A549 (cell line): Measurements from ENCODE around the gene ZNF502. TPM values are rescaled to one million over a fixed set of nuclear protein-coding genes. Genes with fewer than 3 reads are reported as not detected.

Experiments
- ATAC-seq, 2 experiments: fragments of 200-7000 bp in 1 of 2; fragments of >200 bp in 1 of 2; cut with Nextera tagmentation in 1 of 2; cut with Tn5 transposase in 1 of 2; 3 replicates each; pipeline versions ENCODE4 v1.8.0 to v1.9.1; 2018 to 2020; ENCODE audit warnings: mild to moderate bottlenecking in 1 of 2, moderate library complexity in 1 of 2
- CTCF ChIA-PET: fragments of 300-600 bp; sonication (Branson Sonifier 250); formaldehyde crosslinking; extraction: SDS; loops from one replicate; lab custom pipeline; 2021; ENCODE audit warnings: antibody characterized with exemption, inconsistent platforms; lab: Yijun Ruan, JAX
- POLR2A ChIA-PET: fragments of 350-600 bp; formaldehyde crosslinking; extraction: SDS; loops from one replicate; lab custom pipeline; 2021; ENCODE audit warnings: antibody characterized with exemption, inconsistent platforms; lab: Yijun Ruan, JAX
- DNase-seq, 2 experiments: peaks; one replicate each; pipeline versions ENCODE4 v3.0.0 to v3.0.0-alpha.2; 2011 to 2016; ENCODE audit warnings: low read depth in 1 of 2, low spot score in 1 of 2
- FAIRE-seq: peaks from 2 replicates; lab custom pipeline; 2011; peaks lifted over from hg19 to GRCh38; lab: Jason Lieb, UNC
- H3K27ac ChIP-seq, 2 experiments: fragments of >200 bp; sonication (Bioruptor Twin); formaldehyde crosslinking; 3 replicates each; pipeline ENCODE4 v1.5.1; 2016 to 2017
- H3K4me1 ChIP-seq: fragments of >200 bp; sonication (Bioruptor Twin); formaldehyde crosslinking; 3 replicates; pipeline ENCODE4 v1.6.1; 2016
- H3K4me2 ChIP-seq: fragments of >200 bp; sonication (Bioruptor Twin); formaldehyde crosslinking; 3 replicates; pipeline ENCODE4 v1.6.1; 2016
- H3K4me3 ChIP-seq: fragments of >200 bp; sonication (Bioruptor Twin); formaldehyde crosslinking; 3 replicates; pipeline ENCODE4 v1.5.1; 2016
- H3K9me3 ChIP-seq: fragments of >200 bp; sonication (Bioruptor Twin); formaldehyde crosslinking; 3 replicates; pipeline ENCODE4 v1.6.1; 2016
- CHD2 ChIP-seq: fragments of 150-350 bp; IDR thresholded peaks from 2 replicates; pipeline ENCODE4 v1.6.1; 2014; ENCODE audit warnings: low read length; ENCODE audit not compliant: partially characterized antibody
- EP300 ChIP-seq, 2 experiments: fragments of >200 bp; sonication (Bioruptor Twin); formaldehyde crosslinking; IDR thresholded peaks; 2 replicates in 1 of 2; 3 replicates in 1 of 2; pipeline ENCODE4 v1.6.1; 2016 to 2017
- HES2 ChIP-seq: fragments of >200 bp; sonication (Bioruptor Twin); formaldehyde crosslinking; IDR thresholded peaks from 2 replicates; pipeline ENCODE4 v1.6.1; 2016
- HOXA7 ChIP-seq: fragments of 250-450 bp; sonication (Bioruptor Pico); IDR thresholded peaks from 2 replicates; pipeline ENCODE4 v1.5.0; 2020; ENCODE audit warnings: mild to moderate bottlenecking, moderate library complexity
- JUNB ChIP-seq: fragments of >200 bp; sonication (Bioruptor Twin); formaldehyde crosslinking; IDR thresholded peaks from 2 replicates; pipeline ENCODE4 v1.6.1; 2016
- KDM1A ChIP-seq: fragments of 200-600 bp; sonication (generic); IDR thresholded peaks from 2 replicates; pipeline ENCODE4 v1.6.1; 2016; ENCODE audit warnings: low read depth, mild to moderate bottlenecking
- MYC ChIP-seq: IDR thresholded peaks from 2 replicates; pipeline ENCODE4 v1.6.1; 2012; ENCODE audit warnings: mild to moderate bottlenecking, inconsistent platforms, low read length, improper control_type of control experiment, borderline replicate concordance
- PHF8 ChIP-seq: fragments of 200-600 bp; sonication (generic); IDR thresholded peaks from 2 replicates; pipeline ENCODE4 v1.6.1; 2016; ENCODE audit warnings: low read depth, mild to moderate bottlenecking, antibody characterized with exemption, moderate library complexity, borderline replicate concordance
- POLR2A ChIP-seq: IDR thresholded peaks from 2 replicates; pipeline ENCODE4 v1.6.1; 2012; ENCODE audit warnings: mild to moderate bottlenecking, low read length
- RARB ChIP-seq: fragments of 250-450 bp; sonication (Bioruptor Pico); IDR thresholded peaks from 2 replicates; pipeline ENCODE4 v1.8.0; 2021; ENCODE audit warnings: mild to moderate bottlenecking, moderate library complexity
- RCOR1 ChIP-seq: fragments of 150-350 bp; IDR thresholded peaks from 2 replicates; pipeline ENCODE4 v1.6.1; 2014; ENCODE audit warnings: antibody characterized with exemption, low read length, low read depth
- RFX5 ChIP-seq: fragments of 450-650 bp; IDR thresholded peaks from 2 replicates; pipeline ENCODE4 v1.7.1; 2014; ENCODE audit warnings: antibody characterized with exemption, mild to moderate bottlenecking, moderate library complexity
- TFCP2L1 ChIP-seq: fragments of 250-450 bp; sonication (Bioruptor Pico); IDR thresholded peaks from 2 replicates; pipeline ENCODE4 v1.5.0; 2021; ENCODE audit warnings: mild to moderate bottlenecking
- ZC3H11A ChIP-seq: fragments of 450-650 bp; IDR thresholded peaks from 2 replicates; pipeline ENCODE4 v1.6.1; 2014; ENCODE audit warnings: antibody characterized with exemption, mild to moderate bottlenecking
- ZSCAN20 ChIP-seq: fragments of 250-450 bp; sonication (Bioruptor Pico); IDR thresholded peaks from 2 replicates; pipeline ENCODE4 v1.8.0; 2022; ENCODE audit warnings: mild to moderate bottlenecking, moderate library complexity
- WGBS: methylation state at CpG from one replicate; pipeline ENCODE4 v1.1.6; 2017; ENCODE audit errors: missing lambda C conversion rate; 5-methylcytosine and 5-hydroxymethylcytosine counted together
- polyA plus RNA-seq, 4 experiments: library from polyadenylated mRNA; depleted of rRNA in 3 of 4; stranded (reverse); fragments of >200 nt; fragmentation: RNase III in 1 of 4; extraction: RNeasy Plus Mini Kit Qiagen cat#74134 plus additional on column Dnase treatment in 1 of 4; gene quantifications; 2 replicates in 3 of 4; 3 replicates in 1 of 4; pipeline ENCODE4 v1.2.3, GENCODE V29; 2011 to 2017
- TF ChIP-seq, protein P1 (sequence below): fragments of 250-450 bp; sonication (Bioruptor Pico); IDR thresholded peaks from 2 replicates; pipeline ENCODE4 v1.5.0; 2020; ENCODE audit warnings: low read depth, mild to moderate bottlenecking, moderate library complexity
- TF ChIP-seq, protein P2 (sequence below): fragments of 250-450 bp; sonication (Bioruptor Pico); IDR thresholded peaks from 2 replicates; pipeline ENCODE4 v1.5.0; 2021; ENCODE audit warnings: mild to moderate bottlenecking, moderate library complexity, borderline replicate concordance

The ZNF502 gene
- polyA plus RNA-seq, 2 of the 4 experiments (the other 2 are of a cell fraction) = 1.5 to 3.3 TPM

DNA sequence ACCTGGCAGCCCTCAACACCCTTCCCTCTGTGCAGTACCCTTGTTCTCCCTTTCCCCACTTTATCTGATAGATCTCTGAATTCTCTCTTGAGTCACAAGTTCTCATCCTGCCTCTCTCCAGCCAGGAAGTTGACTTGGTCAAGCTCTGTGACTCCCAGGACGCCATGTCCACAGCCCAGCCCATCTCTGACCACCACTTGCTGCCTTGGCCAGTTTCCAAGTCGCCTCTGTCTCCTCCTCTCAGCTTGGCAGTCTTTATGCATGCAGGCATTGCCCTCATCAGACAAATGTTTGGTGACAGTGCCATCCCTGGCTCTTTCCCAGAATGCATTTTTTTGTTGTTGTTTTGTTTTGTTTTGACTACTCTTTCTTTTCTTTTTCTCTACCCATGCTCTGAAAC, 38.2 kb upstream of the ZNF502 start:
- no peak for DNase-seq
- Histone ChIP-seq H3K4me3 (no peak overlapping the region), H3K27ac (no peak overlapping the region), H3K4me1 (no peaks in the 10 kb centered on the region)
- CTCF ChIA-PET = no interaction called here
- ATAC-seq = no peak
- 0% methylated on average over 2 of the region's 2 CpGs for WGBS
- POLR2A ChIA-PET = no interaction called here
- TF ChIP-seq PHF8 (no peak), EP300 (IDR thresholded peaks at IDR 0.05) (no peak)
- TF ChIP-seq, all 56 proteins: peak for 0
- FAIRE-seq = no peak
- Histone ChIP-seq H3K9me3 (peaks cover 2% of the 10 kb centered on the region; the same call in 1 of the 3 replicates), H3K4me2 (no peak overlapping the region)

DNA sequence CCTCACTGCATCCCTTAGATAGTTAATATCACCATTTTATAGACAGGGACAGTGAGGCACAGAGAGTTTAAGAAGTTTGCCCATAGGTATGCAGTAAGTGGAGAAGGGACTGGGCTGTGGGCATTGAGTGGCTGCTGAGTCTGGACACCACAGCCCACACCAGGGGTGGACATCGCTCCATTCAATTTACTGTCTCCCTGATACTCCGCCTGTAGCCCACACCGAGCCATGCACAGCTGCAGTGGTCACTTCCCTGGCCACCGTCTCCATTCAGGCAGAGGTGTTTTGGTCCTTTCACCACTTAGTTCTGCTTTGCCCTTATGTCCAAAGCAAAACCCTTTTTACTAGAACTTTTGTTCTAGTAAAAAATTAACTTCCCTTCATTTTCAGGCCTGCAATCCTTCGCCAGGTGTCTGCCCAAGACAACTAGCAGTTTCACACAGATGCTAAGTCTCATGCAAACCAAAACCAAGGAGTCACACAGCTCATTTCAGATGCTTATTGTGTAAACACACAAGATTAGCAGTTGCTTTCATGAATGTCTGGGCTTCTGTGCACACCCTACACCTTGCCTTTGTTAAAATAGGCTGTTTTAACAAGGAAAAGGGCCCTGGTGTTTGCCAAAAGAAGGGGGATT, 33.9 kb upstream of the ZNF502 start:
- Histone ChIP-seq H3K4me2 (no peak overlapping the region), H3K4me3 (no peak overlapping the region), H3K9me3 (peaks cover 6% of the 10 kb centered on the region; the same call in 1 of the 3 replicates), H3K27ac (no peak overlapping the region)
- POLR2A ChIA-PET = no interaction called here
- no peak for DNase-seq
- ATAC-seq = no peak
- TF ChIP-seq, protein P1, sequence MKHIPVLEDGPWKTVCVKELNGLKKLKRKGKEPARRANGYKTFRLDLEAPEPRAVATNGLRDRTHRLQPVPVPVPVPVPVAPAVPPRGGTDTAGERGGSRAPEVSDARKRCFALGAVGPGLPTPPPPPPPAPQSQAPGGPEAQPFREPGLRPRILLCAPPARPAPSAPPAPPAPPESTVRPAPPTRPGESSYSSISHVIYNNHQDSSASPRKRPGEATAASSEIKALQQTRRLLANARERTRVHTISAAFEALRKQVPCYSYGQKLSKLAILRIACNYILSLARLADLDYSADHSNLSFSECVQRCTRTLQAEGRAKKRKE = no peak
- no peak for TF ChIP-seq RCOR1
- TF ChIP-seq HES2 = no peak
- TF ChIP-seq JUNB = no peak
- no peak for TF ChIP-seq ZSCAN20 (CRISPR knock-in tag)
- TF ChIP-seq, protein P2, sequence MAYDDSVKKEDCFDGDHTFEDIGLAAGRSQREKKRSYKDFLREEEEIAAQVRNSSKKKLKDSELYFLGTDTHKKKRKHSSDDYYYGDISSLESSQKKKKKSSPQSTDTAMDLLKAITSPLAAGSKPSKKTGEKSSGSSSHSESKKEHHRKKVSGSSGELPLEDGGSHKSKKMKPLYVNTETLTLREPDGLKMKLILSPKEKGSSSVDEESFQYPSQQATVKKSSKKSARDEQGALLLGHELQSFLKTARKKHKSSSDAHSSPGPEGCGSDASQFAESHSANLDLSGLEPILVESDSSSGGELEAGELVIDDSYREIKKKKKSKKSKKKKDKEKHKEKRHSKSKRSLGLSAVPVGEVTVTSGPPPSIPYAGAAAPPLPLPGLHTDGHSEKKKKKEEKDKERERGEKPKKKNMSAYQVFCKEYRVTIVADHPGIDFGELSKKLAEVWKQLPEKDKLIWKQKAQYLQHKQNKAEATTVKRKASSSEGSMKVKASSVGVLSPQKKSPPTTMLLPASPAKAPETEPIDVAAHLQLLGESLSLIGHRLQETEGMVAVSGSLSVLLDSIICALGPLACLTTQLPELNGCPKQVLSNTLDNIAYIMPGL (CRISPR knock-in tag) = no peak
- no peak for TF ChIP-seq KDM1A
- TF ChIP-seq POLR2A = no peak
- TF ChIP-seq TFCP2L1 = no peak
- no peak for TF ChIP-seq RARB
- no peak for TF ChIP-seq ZC3H11A
- no peak for TF ChIP-seq HOXA7 (CRISPR knock-in tag)
- TF ChIP-seq RFX5 = no peak
- TF ChIP-seq, all 56 proteins: peak for 0
- CTCF ChIA-PET = no interaction called here
- no peak for FAIRE-seq
- no peaks in the 10 kb centered on the region for H3K4me1 ChIP-seq
- 13% methylated on average over 5 of the region's 5 CpGs for WGBS

- TF ChIP-seq MYC (no peak), RARB (no peak), CHD2 (no peak)
- 14% methylated on average over 4 of the region's 4 CpGs for WGBS
- peaks cover 7% of the 10 kb centered on the region; the same call in 2 of the 3 replicates for H3K9me3 ChIP-seq
- DNase-seq = no peak
- CTCF ChIA-PET = no interaction called here
- POLR2A ChIA-PET = no interaction called here
- H3K4me1 ChIP-seq = no peaks in the 10 kb centered on the region
- H3K4me3 ChIP-seq = no peak overlapping the region
- no peak for ATAC-seq
- no peak overlapping the region for H3K4me2 ChIP-seq
- H3K27ac ChIP-seq = no peak overlapping the region
- no peak for FAIRE-seq
Observed at GRCh38 chr3:44680921-44681455, 31.5 kb upstream of the ZNF502 start.
